ENCODE results near the gene BANK1.

Gene BANK1

GRCh38 chr4:101813604-101814003 lies 23.1 kb downstream of the BANK1 start:
- DNase-seq (ENCODE audit: low spot score) = no peak

DNA sequence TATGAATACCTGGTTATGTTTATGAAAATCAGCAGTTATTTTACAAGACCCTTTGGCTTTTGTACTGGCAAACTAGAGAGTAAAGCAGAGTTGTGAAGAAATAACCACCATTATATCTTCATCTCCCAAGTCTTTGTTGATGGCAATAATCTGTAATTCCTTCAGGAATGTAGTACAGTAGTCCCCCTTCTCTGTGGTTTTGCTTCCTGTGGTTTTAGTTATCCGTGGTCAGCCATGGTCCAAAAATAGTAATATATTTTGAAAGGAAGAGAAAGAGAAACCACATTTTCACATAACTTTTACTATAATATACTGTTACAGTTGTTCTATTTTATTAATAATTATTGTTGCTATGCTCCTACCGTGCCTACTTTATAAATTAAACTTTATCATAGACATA lies 27.8 kb downstream of the BANK1 start:
- DNase-seq (ENCODE audit: low spot score) = no peak

GRCh38 chr4:101823864-101824263 lies 33.3 kb downstream of the BANK1 start:
- no peak for DNase-seq (ENCODE audit: low spot score)

DNA sequence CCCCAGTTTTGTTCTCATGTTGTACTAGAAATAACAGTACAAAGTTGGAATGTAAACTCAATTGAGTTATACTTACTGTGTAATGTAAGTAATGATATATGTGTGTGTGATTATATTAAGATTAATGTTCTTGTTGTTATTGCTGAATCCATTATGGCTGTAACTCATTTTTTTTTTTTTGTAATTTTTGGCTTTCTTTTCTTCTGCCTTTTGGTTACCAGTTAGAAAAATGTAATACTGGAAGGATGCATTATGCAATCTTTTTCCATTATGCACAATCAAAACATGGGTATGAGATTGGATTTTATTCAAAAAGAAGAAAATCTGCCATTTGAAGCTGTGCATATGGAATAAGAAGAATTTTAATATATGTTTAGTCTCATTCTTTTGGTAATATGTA lies 34.0 kb downstream of the BANK1 start:
- DNase-seq (ENCODE audit: low spot score) = no peak

DNA sequence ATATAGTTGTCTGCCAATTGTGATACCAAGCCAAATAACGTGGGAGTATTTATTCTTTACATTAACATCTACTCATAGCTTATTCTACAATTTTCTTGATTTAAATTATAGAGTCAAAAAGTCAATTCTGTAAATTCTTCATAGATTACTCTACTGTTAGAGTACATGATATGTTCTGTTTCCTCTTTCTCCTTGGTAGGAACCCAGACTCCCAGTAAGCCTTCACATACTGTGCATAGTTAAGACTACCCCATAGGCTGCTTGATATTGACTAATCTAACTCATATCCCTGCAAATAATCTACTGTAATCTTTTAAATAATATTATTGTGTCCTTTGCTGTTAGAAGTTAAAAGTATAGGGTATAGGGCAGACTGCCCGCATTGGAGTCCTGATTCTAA lies 35.4 kb downstream of the BANK1 start:
- DNase-seq (ENCODE audit: low spot score) = no peak

DNA sequence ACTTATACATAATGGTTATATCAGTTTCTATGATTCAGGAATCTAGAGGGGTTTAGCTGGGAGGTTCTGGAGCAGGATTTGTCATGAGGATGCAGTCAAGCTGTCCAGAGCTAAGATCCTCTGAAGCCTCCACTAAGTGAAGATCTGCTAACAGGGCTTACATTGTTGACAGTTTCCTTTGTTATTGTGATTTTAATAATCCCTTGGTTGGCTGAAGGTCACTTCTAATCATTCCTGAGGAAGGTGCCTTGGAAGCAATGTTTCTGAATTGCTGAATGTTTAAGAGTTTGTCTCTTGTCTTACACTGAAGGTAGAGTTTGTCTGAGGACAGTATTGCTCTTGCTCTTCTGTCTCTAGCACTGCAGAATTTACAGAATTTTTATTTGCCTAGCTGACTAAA lies 41.3 kb downstream of the BANK1 start:
- no peak for DNase-seq (ENCODE audit: low spot score)

DNA sequence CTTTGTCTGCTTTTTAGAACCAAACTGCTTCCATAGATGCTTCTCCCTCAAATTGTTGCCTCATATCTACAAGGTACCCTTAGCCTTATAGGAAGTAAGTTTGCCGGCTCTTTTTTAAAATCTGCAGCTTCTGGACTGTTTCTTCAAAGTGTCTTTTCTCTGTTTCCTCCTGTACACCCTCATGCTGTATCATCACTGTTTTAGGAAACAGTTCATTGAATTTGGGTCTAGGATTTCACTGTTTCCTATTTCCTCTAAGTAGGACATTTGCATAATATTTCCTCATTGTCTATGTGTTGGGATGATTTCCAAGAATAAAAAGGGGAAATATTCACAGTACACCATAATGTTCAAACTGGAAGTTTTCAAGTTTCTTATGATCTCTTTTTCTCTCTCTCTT lies 43.0 kb downstream of the BANK1 start:
- no peak for DNase-seq (ENCODE audit: low spot score)

DNA sequence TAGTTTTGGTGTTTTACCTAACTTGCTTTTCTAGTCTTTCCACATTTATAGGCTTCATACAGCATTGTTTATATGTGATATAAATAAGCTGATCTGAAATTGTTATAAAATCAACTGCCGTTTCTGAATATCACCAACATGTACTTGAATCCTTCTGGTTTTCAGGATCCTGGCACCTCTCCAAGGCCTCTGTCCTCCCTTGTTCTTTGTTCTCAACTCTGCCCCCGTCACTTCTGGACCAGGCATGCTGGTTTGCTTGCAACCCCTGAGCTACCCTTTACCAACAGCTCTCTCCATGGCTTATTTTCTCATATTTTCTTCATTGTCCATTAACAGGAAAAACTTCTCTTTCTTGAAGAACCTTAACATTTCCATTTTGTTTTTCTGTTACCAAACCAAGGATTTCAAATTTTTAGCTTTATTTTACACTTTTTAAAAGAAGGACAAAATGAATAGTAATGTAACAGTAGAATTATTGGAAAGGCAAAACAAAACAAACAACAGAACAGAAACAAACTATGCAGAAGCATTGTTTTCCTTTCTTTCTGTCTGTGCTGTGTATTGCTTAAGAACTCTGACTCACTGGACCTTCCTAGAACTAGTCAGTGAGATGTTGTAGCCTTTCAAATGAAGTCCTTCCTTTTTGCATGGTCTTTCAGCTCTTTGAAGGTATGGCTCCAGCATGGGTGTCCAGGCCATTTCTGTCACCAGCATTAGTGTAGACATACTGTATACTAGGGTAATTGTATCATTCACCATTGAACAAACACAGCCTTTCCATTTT lies 44.8 kb downstream of the BANK1 start:
- peak; percentile 49 for DNase-seq (ENCODE audit: low spot score)

- DNase-seq (ENCODE audit: low spot score) = no peak
Measured at GRCh38 chr4:101843054-101843453, 52.5 kb downstream of the BANK1 start.

DNA sequence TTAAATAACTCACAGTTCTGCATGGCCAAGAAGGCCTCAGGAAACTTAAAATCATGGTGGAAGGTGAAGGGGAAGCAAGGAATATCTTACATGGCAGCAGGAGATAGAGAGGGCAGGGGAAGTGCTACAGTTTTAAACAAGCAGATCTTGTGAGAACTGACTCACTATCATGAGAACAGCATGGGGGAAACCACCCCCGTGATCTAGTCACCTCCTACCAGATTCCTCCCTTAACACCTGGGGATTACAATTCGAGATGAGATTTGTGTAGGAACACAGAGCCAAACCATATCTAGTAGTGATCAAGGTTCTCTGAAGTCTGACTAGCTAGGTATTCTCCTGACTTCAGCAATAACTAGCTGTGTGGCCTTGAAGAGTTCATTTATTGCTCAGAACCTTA lies 56.0 kb downstream of the BANK1 start:
- no peak for DNase-seq (ENCODE audit: low spot score)

GRCh38 chr4:101850698-101851097 lies 60.2 kb downstream of the BANK1 start:
- DNase-seq (ENCODE audit: low spot score) = no peak

- no peak for DNase-seq (ENCODE audit: low spot score)
Measured at GRCh38 chr4:101851672-101852071, 61.1 kb downstream of the BANK1 start.

GRCh38 chr4:101853028-101853427 lies 62.5 kb downstream of the BANK1 start:
- no peak for DNase-seq (ENCODE audit: low spot score)

DNA sequence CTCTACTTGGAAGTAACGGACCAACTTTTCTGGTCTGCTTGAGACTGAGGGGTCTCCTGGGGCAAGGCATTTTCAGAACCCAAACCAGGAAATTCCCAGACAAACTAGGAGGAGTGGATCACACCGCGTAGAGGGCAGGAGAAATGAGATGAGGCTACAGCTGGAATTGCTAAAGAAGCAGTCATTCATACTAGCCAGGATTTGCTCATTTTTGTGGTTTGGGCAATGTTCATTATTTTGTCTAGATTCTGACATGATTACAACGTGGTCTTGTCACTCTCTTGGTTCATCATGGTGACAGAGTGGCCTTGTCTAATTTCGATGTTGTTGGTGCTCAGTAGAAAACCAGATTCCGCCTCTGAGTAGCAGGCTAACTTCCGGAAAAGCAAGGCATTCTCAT lies 63.2 kb downstream of the BANK1 start:
- no peak for DNase-seq (ENCODE audit: low spot score)

DNA sequence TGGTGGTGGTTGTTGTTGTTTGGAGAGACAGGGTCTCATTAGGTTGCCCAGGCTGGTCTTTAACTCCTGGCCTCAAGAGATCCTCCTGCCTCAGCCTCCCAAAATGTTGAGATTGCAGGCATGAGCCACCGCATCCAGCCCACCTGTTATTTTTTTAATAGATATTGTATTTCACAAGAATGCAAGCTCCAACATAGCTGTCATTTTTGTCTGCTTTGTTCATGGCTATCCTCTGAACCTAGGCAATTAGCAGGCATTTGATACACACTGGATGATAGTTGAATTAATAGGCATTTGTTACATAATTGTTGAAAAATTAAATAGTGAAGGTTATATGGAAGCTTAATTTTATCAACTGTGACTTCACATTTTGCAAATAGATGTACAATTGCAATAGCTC lies 64.7 kb downstream of the BANK1 start:
- no peak for DNase-seq (ENCODE audit: low spot score)

DNA sequence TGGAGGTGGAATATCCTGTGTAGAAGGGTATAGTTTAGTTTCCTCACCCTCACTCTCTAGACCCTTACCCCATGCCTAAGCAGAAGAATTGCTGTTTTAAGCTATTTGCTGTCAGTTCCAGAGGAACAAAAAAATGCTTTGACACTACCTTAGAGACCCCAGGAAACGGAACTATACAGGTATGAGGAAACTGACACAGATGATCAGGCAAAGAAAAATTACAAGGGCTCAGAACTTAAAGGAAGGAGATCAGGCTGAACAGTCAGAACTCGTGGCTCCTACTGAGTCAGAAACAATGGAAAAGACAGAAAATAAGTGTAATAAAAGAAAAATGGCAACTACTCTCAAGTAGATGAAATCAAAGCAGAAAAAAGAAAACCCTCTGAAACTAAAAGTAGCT lies 65.6 kb downstream of the BANK1 start:
- no peak for DNase-seq (ENCODE audit: low spot score)

DNA sequence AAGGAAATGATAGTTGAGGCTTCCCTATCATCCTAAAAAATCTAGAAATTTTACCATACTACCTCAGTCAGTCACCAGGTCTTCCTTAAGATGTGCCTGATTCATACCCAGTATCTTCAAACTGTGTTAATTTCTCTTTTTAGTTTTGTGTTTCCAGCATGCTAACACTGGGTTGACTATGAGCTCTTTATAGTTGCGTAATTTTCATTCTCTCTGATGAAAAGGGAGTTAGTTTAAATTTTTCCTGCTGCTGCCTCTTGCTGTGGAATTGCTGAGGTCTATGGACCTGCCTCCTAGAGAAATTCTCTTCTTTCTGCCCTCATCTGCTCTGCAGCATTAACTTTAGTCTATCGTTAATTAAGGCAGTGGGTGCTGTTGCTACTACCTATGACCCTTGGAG lies 66.6 kb downstream of the BANK1 start:
- no peak for DNase-seq (ENCODE audit: low spot score)

DNA sequence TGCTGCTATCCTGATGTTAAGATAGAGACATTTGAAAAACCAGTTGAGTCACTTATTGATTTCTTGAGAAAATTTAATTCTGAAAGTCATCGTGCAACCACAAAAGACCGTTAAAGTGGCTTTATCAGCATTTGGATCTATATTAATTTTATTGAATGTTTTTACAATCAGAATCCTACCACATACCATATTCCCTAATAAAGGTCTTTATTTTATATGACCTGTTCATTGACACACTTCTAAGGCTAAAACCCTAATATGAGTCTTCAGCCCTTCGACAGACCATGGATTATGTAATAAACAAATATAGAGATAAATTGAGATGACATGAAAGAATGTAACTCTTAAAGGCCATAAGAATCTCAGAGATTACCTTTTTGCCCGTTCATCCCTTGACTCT lies 68.1 kb downstream of the BANK1 start:
- no peak for DNase-seq (ENCODE audit: low spot score)

- no peak for DNase-seq (ENCODE audit: low spot score)
Measured at GRCh38 chr4:101862595-101862994, 72.1 kb downstream of the BANK1 start.

GRCh38 chr4:101864660-101865059 lies 74.1 kb downstream of the BANK1 start:
- no peak for DNase-seq (ENCODE audit: low spot score)

GRCh38 chr4:101865501-101866062 lies 75.1 kb downstream of the BANK1 start:
- no peak for DNase-seq (ENCODE audit: low spot score)

GRCh38 chr4:101870874-101871273 lies 80.3 kb downstream of the BANK1 start:
- DNase-seq (ENCODE audit: low spot score) = no peak

- DNase-seq (ENCODE audit: low spot score) = no peak
Measured at GRCh38 chr4:101871962-101872676, 81.6 kb downstream of the BANK1 start.

Measured in globus pallidus (tissue), 1 donor.